ENCODE data around the gene PNN. TPM values are rescaled to one million over a fixed set of nuclear protein-coding genes. Genes with fewer than 3 reads are reported as not detected.
"Not testable (repeated sequence)": the region's sequence is repeated elsewhere in the genome, so short reads cannot be mapped to it uniquely, and the experiment has no call there.

PNN gene
- total RNA-seq, 1 experiment from 2014 or later = 100 TPM

GRCh38 chr14:39203659-39204606 is 28.9 kb downstream of the PNN start:
- no peaks in the 10 kb centered on the region for H3K27me3 Mint-ChIP-seq (ENCODE audit: insufficient read depth, unreplicated experiment)
- H3K4me3 ChIP-seq (ENCODE audit: low read depth, low read length) = no peak overlapping the region
- H3K27ac Mint-ChIP-seq (ENCODE audit: unreplicated experiment) = peak overlapping the region; percentile 57
- intact Hi-C loops (cut with micrococcal nuclease; ENCODE audit: unreplicated experiment) = loop anchor here (1.0 kb wide), 2 partner anchors 19 to 24 kb away; no protein-coding TSS in a partner anchor
- H3K4me1 Mint-ChIP-seq (ENCODE audit: low read depth, unreplicated experiment) = peaks cover 18% of the 10 kb centered on the region
- no peaks in the 10 kb centered on the region for H3K9me3 ChIP-seq
- DNase-seq = peak; percentile 85 to 95
- TF ChIP-seq CTCF (IDR thresholded peaks at IDR 0.05; ENCODE audit: insufficient read depth in 1 of 2, low read depth in 1 of 2, low read length in 1 of 2, severe bottlenecking in 1 of 2, unreplicated experiment in 1 of 2) = no peak
- no peaks in the 10 kb centered on the region for H3K9me3 Mint-ChIP-seq (ENCODE audit: unreplicated experiment)
- CTCF ChIA-PET = interaction anchor here (0.6 kb wide), 1 partner anchor 12 kb away, joined by 3 read pairs; no protein-coding TSS in a partner anchor
- H3K36me3 Mint-ChIP-seq (ENCODE audit: insufficient read depth, unreplicated experiment) = no peaks in the 10 kb centered on the region
- H3K27me3 ChIP-seq (replicated peaks; ENCODE audit: control insufficient read depth, insufficient read depth, low read length) = no peaks in the 10 kb centered on the region
- no TSS peak for BruUV-seq (replicated peaks)
- H3K36me3 ChIP-seq (ENCODE audit: control insufficient read depth, insufficient read depth, low read length) = no peaks in the 10 kb centered on the region
- H3K4me3 Mint-ChIP-seq (ENCODE audit: unreplicated experiment) = peak overlapping the region; percentile 20
- POLR2A ChIA-PET = interaction anchor here (0.6 to 1.4 kb wide), 7 partner anchors 14 to 113 kb away, joined by 3 to 7 read pairs (median 4); partner anchors contain the start of genes PNN, SEC23A and TRAPPC6B
- H3K4me1 ChIP-seq = peaks cover 28% of the 10 kb centered on the region

- H3K4me3 Mint-ChIP-seq (ENCODE audit: unreplicated experiment); DNase-seq; H3K27me3 ChIP-seq (replicated peaks; ENCODE audit: control insufficient read depth, insufficient read depth, low read length); H3K9me3 Mint-ChIP-seq (ENCODE audit: unreplicated experiment); CTCF ChIA-PET; H3K27me3 Mint-ChIP-seq (ENCODE audit: insufficient read depth, unreplicated experiment); H3K36me3 ChIP-seq (ENCODE audit: control insufficient read depth, insufficient read depth, low read length); H3K27ac Mint-ChIP-seq (ENCODE audit: unreplicated experiment); intact Hi-C loops (cut with micrococcal nuclease; ENCODE audit: unreplicated experiment); H3K36me3 Mint-ChIP-seq (ENCODE audit: insufficient read depth, unreplicated experiment); BruUV-seq (replicated peaks); H3K4me3 ChIP-seq (ENCODE audit: low read depth, low read length); H3K9me3 ChIP-seq; POLR2A ChIA-PET: not testable (repeated sequence)
- H3K4me1 ChIP-seq = peaks cover 25% of the 10 kb centered on the region
- peaks cover 18% of the 10 kb centered on the region for H3K4me1 Mint-ChIP-seq (ENCODE audit: low read depth, unreplicated experiment)
These were observed 32.4 kb downstream of the PNN start for GRCh38 chr14:39207430-39207829.

- BruUV-seq (replicated peaks) = no TSS peak
- Histone ChIP-seq H3K27me3 (replicated peaks; ENCODE audit: control insufficient read depth, insufficient read depth, low read length) (no peaks in the 10 kb centered on the region), H3K4me1 (no peaks in the 10 kb centered on the region), H3K4me3 (ENCODE audit: low read depth, low read length) (no peak overlapping the region), H3K36me3 (ENCODE audit: control insufficient read depth, insufficient read depth, low read length) (no peaks in the 10 kb centered on the region), H3K9me3 (no peaks in the 10 kb centered on the region)
- no peak for TF ChIP-seq CTCF (IDR thresholded peaks at IDR 0.05; ENCODE audit: insufficient read depth in 1 of 2, low read depth in 1 of 2, low read length in 1 of 2, severe bottlenecking in 1 of 2, unreplicated experiment in 1 of 2)
- CTCF ChIA-PET = no interaction called here
- Mint-ChIP-seq H3K9me3 (ENCODE audit: unreplicated experiment) (no peaks in the 10 kb centered on the region), H3K36me3 (ENCODE audit: insufficient read depth, unreplicated experiment) (no peaks in the 10 kb centered on the region), H3K27me3 (ENCODE audit: insufficient read depth, unreplicated experiment) (no peaks in the 10 kb centered on the region), H3K27ac (ENCODE audit: unreplicated experiment) (no peak overlapping the region), H3K4me1 (ENCODE audit: low read depth, unreplicated experiment) (no peaks in the 10 kb centered on the region), H3K4me3 (ENCODE audit: unreplicated experiment) (no peak overlapping the region)
- intact Hi-C loops (cut with micrococcal nuclease; ENCODE audit: unreplicated experiment) = no loop called here
- DNase-seq = no peak
- POLR2A ChIA-PET = no interaction called here
These were observed 36.2 kb downstream of the PNN start for GRCh38 chr14:39211109-39211741.

All from Caco-2 (cell line).